HG03060 (cell line): ENCODE data around the gene PCDHGA11.
"Not testable (repeated sequence)": the region's sequence is repeated elsewhere in the genome, so short reads cannot be mapped to it uniquely, and the experiment has no call there.

Source experiments
- ATAC-seq: cut with Tn5 transposase; IDR thresholded peaks from one replicate; pipeline ENCODE4 v1.9.1; 2021; ENCODE audit warnings: low read depth, moderate number of reproducible peaks; ENCODE audit not compliant: unreplicated experiment

The PCDHGA11 gene

DNA sequence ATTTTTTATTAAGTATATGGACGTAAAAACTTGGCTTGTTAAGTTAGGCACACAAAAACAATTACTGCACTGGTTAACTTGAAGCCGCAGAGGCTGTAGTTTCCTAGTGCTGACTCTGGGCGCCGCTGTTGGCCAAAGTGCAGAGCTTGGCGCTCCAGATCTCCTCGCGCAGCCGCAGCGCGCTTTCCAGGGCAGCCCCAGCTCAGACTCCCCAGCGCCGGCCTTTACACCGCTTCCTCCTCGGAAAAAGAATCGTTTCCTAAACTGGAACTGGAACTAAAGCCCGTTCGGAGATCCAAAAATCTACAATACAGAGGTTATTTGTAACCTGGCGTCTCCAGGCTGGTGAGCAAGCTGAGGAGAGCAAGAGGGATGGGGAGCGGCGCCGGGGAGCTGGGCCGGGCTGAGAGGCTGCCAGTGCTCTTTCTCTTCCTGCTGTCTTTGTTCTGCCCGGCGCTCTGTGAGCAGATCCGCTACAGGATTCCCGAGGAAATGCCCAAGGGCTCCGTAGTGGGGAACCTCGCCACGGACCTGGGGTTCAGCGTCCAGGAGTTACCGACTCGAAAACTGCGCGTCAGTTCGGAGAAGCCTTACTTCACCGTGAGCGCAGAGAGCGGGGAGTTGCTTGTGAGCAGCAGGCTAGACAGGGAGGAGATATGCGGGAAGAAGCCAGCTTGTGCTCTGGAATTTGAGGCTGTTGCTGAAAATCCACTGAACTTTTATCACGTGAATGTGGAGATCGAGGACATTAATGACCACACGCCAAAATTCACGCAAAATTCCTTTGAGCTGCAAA, 22.9 kb upstream of the PCDHGA11 start, which contains the start of gene PCDHGB5:
TSS of gene PCDHGB5 (plus strand) at position 192 of the 796 bp plus-strand sequence. CDS start at position 373, 181 bp downstream.
- peak; percentile 86 for ATAC-seq

DNA sequence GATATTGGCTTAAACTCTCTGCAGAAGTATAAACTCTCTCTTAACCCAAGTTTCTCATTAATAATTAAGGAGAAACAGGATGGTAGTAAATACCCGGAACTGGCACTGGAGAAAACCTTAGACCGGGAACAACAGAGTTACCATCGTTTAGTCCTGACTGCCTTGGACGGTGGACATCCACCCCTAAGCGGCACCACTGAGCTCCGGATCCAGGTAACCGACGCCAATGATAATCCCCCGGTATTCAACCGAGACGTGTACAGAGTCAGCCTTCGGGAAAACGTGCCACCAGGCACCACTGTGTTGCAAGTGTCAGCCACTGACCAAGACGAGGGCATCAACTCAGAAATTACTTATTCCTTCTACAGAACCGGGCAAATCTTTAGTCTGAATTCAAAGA, 22.2 kb upstream of the PCDHGA11 start:
- ATAC-seq, result no peak

GRCh38 chr5:141399555-141400258, 21.1 kb upstream of the PCDHGA11 start:
- no peak for ATAC-seq

DNA sequence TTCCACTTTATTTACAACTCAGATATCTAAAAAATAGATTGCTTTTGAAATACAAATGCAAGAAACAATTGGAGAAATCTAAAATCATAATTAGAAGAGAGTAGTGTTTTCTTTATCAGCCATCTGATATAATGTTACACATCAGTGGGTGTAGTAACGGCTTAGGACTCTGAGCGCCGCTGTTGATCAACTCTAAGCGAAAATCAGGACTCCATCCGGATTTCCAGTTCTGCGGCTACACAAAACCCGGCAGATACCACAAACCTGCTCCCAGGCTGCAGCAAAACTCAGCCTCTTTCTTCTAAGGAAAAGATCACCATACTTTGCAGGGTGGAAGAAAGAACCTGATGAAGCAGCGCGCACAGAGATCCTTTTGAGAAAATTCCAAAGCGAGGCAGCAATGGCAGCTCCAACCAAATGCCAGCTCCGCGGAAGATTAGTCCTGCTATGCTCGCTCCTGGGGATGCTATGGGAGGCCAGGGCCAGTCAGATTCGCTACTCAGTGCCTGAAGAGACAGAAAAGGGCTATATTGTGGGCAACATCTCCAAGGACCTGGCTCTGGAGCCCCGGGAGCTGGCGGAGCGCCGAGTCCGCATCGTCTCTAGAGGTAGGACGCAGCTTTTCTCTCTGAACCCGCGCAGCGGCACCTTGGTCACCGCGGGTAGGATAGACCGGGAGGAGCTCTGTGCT, 18.2 kb upstream of the PCDHGA11 start, which contains the start of gene PCDHGA9:
TSS of gene PCDHGA9 (plus strand) at position 226 of the 691 bp plus-strand sequence. CDS start at position 401, 175 bp downstream.
- no peak for ATAC-seq

DNA sequence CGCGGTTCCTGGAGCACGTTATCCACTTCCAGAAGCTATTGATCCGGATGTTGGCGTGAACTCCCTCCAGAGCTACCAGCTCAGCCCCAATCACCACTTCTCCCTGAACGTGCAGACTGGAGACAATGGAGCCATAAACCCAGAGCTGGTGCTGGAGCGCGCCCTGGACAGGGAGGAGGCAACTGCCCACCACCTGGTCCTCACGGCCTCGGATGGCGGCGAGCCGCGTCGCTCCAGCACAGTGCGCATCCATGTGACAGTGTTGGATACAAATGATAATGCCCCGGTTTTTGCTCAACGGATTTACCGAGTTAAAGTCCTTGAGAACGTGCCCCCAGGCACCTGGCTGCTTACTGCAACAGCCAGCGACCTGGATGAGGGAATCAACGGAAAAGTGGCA, 17.5 kb upstream of the PCDHGA11 start:
- ATAC-seq, result no peak

- ATAC-seq, result not testable (repeated sequence)
Observed at GRCh38 chr5:141407790-141408505, 12.9 kb upstream of the PCDHGA11 start, which contains the start of gene PCDHGB6. Gene PCDHGB6 (plus strand): TSS chr5:141408021. CDS start chr5:141408203, 182 bp downstream.

DNA sequence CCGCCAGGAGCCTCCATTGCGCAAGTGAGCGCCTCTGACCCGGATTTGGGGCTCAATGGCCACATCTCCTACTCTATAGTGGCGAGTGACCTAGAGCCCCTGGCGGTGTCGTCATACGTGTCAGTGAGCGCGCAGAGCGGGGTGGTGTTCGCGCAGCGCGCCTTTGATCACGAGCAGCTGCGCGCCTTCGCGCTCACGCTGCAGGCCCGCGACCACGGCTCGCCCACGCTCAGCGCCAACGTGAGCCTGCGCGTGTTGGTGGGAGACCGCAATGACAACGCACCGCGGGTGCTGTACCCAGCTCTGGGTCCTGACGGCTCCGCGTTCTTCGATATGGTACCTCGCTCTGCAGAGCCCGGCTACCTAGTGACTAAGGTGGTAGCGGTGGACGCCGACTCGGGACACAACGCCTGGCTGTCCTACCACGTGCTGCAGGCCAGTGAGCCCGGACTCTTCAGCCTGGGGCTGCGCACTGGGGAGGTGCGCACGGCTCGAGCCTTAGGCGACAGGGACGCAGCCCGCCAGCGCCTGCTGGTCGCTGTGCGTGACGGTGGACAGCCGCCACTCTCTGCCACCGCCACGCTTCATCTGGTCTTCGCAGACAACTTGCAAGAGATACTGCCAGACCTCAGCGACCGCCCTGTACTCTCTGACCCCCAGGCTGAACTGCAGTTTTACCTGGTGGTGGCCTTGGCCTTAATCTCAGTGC, 11.1 kb upstream of the PCDHGA11 start:
- no peak for ATAC-seq

DNA sequence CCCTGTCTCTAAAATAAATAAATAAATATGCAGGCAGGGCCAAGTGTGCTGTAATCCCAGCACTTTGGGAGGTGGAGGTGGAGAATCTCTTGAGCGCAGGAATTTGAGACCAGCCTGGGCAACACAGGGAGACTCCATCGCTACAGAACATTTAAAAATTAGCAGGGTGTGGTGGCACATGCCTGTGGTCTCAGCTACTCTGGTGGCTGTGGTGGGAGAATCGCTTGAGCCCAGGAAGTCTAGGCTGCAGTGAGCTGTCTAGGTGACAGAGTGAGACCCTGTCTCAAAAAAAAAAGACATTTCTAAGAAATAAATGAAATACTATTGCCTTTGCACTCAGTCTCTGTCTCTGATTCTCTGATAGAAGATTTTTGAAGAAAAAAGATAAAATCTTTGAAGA, 9.3 kb upstream of the PCDHGA11 start:
- ATAC-seq, result no peak

DNA sequence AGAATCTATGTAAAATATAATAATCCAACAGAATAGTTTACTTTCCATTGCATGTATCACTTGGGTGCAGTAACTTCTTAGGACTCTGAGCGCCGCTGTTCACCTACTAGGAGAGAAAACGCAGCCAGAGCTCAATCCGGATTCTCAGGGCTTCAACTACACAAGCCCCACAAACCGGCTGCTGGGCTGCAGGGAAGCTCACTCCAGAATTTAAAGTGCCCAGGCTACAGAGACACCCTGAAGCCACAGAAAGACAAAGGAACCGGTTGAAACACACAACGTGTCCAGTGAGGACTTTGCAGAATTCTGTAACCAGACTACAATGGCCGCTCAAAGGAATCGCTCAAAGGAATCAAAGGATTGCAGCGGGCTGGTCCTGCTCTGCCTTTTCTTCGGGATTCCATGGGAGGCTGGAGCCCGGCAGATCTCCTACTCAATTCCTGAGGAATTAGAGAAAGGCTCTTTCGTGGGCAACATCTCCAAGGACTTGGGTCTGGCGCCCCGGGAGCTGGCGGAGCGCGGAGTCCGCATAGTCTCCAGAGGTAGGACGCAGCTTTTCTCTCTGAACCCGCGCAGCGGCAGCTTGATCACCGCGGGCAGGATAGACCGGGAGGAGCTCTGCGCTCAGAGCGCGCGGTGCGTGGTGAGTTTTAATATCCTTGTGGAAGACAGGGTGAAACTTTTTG, 7.9 kb upstream of the PCDHGA11 start, which contains the start of gene PCDHGA10:
TSS of gene PCDHGA10 (plus strand) at position 134 of the 686 bp plus-strand sequence. CDS start at position 323, 189 bp downstream.
- ATAC-seq, result peak; percentile 85

GRCh38 chr5:141413540-141414069, 7.2 kb upstream of the PCDHGA11 start:
- ATAC-seq, result no peak

- ATAC-seq, result not testable (repeated sequence)
Observed at GRCh38 chr5:141414548-141415274, 6.1 kb upstream of the PCDHGA11 start.

DNA sequence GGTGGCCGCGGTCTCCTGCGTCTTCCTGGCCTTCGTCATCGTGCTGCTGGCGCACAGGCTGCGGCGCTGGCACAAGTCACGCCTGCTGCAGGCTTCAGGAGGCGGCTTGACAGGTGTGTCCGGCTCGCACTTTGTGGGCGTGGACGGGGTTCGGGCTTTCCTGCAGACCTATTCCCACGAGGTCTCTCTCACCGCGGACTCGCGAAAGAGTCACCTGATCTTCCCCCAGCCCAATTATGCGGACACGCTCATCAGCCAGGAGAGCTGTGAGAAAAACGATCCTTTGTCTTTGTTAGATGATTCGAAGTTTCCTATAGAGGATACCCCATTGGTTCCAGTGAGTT, 5.6 kb upstream of the PCDHGA11 start:
- ATAC-seq, result not testable (repeated sequence)

- ATAC-seq, result not testable (repeated sequence)
Observed at GRCh38 chr5:141417494-141418172, 3.2 kb upstream of the PCDHGA11 start, which contains the start of gene PCDHGB7. Gene PCDHGB7 (plus strand): TSS chr5:141417677. CDS start chr5:141417860, 183 bp downstream.

GRCh38 chr5:141419074-141419880, 1.6 kb upstream of the PCDHGA11 start:
- ATAC-seq, result no peak

DNA sequence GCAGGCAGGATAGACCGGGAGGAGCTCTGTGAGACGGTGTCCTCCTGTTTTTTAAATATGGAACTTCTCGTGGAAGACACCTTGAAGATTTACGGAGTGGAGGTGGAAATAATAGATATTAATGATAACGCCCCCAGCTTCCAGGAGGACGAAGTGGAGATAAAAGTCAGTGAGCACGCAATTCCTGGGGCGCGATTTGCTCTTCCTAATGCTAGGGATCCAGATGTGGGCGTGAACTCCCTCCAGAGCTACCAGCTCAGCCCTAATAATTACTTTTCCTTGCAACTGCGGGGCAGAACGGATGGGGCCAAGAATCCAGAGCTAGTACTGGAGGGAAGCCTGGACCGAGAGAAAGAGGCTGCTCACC, 621 bp downstream of the PCDHGA11 start:
- no peak for ATAC-seq

DNA sequence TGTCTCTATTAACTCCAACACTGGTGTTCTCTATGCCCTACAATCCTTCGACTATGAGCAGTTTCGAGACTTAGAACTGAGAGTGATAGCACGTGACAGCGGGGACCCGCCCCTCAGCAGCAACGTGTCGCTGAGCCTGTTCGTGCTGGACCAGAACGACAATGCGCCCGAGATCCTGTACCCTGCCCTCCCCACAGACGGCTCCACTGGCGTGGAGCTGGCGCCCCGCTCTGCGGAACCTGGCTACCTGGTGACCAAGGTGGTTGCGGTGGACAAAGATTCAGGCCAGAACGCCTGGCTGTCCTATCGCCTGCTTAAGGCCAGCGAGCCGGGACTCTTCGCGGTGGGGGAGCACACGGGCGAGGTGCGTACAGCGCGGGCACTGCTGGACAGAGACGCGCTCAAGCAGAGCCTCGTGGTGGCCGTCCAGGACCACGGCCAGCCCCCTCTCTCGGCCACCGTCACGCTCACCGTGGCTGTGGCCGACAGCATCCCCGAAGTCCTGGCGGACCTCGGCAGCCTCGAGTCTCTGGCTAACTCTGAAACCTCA, 2.0 kb downstream of the PCDHGA11 start:
- ATAC-seq, result no peak
